ENCODE measurements around the gene BCL2L1.

Gene BCL2L1

GRCh38 chr20:31685853-31686643 is 36.6 kb downstream of the BCL2L1 start:
- TF ChIP-seq, protein P1, sequence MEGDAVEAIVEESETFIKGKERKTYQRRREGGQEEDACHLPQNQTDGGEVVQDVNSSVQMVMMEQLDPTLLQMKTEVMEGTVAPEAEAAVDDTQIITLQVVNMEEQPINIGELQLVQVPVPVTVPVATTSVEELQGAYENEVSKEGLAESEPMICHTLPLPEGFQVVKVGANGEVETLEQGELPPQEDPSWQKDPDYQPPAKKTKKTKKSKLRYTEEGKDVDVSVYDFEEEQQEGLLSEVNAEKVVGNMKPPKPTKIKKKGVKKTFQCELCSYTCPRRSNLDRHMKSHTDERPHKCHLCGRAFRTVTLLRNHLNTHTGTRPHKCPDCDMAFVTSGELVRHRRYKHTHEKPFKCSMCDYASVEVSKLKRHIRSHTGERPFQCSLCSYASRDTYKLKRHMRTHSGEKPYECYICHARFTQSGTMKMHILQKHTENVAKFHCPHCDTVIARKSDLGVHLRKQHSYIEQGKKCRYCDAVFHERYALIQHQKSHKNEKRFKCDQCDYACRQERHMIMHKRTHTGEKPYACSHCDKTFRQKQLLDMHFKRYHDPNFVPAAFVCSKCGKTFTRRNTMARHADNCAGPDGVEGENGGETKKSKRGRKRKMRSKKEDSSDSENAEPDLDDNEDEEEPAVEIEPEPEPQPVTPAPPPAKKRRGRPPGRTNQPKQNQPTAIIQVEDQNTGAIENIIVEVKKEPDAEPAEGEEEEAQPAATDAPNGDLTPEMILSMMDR (IDR thresholded peaks at IDR 0.05; ENCODE audit: low read depth, low read length): no peak
- no peak for DNase-seq (ENCODE audit: extremely low read depth, low read depth)

- no peak for DNase-seq (ENCODE audit: extremely low read depth, low read depth)
- TF ChIP-seq, protein P1 (IDR thresholded peaks at IDR 0.05; ENCODE audit: low read depth, low read length): no peak
Observed at GRCh38 chr20:31684153-31685015, 38.3 kb downstream of the BCL2L1 start.

DNA sequence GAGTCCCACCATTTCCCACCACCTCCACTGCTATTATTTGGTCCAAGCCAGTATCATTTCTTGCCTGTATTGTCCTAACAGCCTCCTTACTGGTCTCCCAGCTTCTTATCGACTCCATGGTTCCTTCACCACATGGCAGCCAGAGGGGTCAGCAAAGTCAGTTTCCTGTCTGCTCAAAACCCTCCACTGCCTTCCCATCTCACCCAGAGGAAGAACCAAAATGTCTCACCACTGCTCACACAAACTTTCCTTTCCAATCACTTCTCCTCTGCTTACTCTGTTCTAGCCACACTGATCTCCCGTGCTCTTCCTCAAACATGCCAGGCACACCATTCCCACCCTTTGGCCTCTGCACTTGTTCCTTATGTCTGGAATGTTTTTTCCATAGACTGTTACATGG is 39.7 kb downstream of the BCL2L1 start:
- TF ChIP-seq, protein P1 (IDR thresholded peaks at IDR 0.05; ENCODE audit: low read depth, low read length): no peak
- no peak for DNase-seq (ENCODE audit: extremely low read depth, low read depth)

DNA sequence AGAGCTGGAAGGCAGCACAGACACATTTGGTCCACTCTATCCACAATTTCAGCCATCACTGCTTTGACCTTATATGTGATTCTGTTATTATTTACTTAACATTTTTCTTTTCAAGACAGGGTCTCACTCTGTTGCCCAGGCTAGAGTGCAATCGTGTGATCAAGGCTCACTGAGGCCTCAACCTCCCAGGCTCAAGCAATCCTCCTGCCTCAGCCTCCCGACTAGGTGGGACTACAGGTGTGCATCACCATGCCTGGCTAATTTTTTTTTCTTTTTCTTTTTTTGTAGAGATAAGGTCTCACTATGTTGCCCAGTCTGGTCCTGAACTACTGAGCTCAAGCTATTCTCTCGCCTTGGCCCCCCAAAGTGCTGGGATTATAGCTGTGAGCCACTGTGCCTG is 40.3 kb downstream of the BCL2L1 start:
- TF ChIP-seq, protein P1 (IDR thresholded peaks at IDR 0.05; ENCODE audit: low read depth, low read length): no peak
- DNase-seq (ENCODE audit: extremely low read depth, low read depth): no peak

DNA sequence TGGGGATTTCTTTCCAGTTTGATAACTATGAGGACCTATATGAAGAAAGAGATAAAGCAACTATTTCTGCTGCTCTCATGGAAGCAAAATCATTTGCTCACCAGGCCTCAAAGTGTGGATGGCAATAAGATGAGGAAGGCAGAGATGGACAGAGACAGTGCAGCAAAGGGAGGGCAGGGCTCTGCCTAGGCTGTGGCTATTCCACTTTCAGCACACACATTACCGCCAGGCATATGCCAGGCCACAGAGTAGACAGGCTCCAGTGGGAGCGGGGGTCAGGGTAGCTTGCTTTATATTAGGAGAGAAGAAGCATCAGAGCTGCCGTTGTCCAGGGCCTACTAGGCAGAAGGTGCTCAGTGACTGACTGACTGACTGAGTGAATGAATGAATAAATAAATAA is 40.9 kb downstream of the BCL2L1 start:
- TF ChIP-seq, protein P1 (IDR thresholded peaks at IDR 0.05; ENCODE audit: low read depth, low read length): no peak

DNA sequence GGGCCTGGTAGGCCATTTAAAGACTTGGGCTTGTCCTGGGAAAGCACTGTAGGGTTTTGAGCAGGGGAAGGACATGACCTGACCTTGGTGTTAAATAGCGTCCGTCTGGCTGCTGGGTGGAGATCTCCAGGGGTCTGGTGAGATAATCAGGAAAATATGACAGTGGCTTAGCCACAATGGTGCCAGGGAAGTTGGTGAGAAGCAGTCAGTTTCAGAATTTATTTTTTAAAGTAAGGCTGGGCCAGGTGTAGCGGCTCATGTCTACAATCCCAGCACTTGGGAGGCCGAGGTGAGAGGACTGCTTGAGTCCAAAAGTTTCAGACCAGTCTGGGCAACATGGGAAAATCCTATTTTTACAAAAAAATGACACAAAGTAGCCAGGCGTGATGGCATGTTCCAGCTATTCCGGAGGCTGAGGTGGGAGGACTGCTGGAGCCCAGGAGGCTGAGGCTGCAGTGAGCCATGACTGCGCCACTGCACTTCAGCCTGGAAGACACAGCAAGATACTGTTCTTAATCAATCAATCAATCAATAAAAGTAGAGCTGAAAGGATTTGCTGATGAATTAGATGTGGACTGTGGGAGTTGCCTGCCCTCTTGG is 41.4 kb downstream of the BCL2L1 start:
- TF ChIP-seq, protein P1 (IDR thresholded peaks at IDR 0.05; ENCODE audit: low read depth, low read length): no peak
- no peak for DNase-seq (ENCODE audit: extremely low read depth, low read depth)

More for the DNA sequence above, 40.9 kb downstream of the BCL2L1 start:
- no peak for DNase-seq (ENCODE audit: extremely low read depth, low read depth)

All from AG09319 (cell line).